DOHH2 (cell line): Measurements from ENCODE around the gene TRIM66.

Source experiments
- CTCF ChIP-seq: fragments of 200-600 bp; sonication (generic); IDR thresholded peaks from one replicate; pipeline ENCODE4 v1.5.1; 2014; ENCODE audit warnings: antibody characterized with exemption, mild to moderate bottlenecking, low read depth, low read length; ENCODE audit not compliant: poor library complexity, severe bottlenecking
- EZH2phosphoT487 ChIP-seq: fragments of 200-600 bp; sonication (generic); IDR thresholded peaks from 2 replicates; pipeline ENCODE4 v1.6.1; 2017; ENCODE audit warnings: borderline replicate concordance, mild to moderate bottlenecking, antibody characterized with exemption, low read length, moderate library complexity, mixed read lengths

GRCh38 chr11:8693010-8693551 lies 10.6 kb upstream of the TRIM66 start:
- no peak for TF ChIP-seq CTCF
- TF ChIP-seq EZH2phosphoT487: no peak
